ENCODE data around the gene ATP11A.

- TF ChIP-seq EZH2phosphoT487 (IDR thresholded peaks at IDR 0.05; ENCODE audit: low read length) = no peak
- no peak for TF ChIP-seq CTCF (IDR thresholded peaks at IDR 0.05; ENCODE audit: low read length)
- TF ChIP-seq EZH2 (optimal IDR thresholded peaks at IDR 0.05; ENCODE audit: low read depth, low read length) = no peak
Observed at GRCh38 chr13:112734696-112735547, 45.1 kb downstream of the ATP11A start.
